K562 (cell line): ENCODE data around the gene SCAMP5. TPM values are rescaled to one million over a fixed set of nuclear protein-coding genes. Genes with fewer than 3 reads are reported as not detected.
A peak's percentile ranks its signal among the peaks of the same experiment; 100 is the strongest.

ENCODE experiments used
- FUS ChIP-seq: fragments of 200-400 bp; formaldehyde crosslinking; optimal IDR thresholded peaks from 2 replicates; pipeline ENCODE3; 2017; ENCODE audit warnings: low read depth, low read length
- HIVEP1 ChIP-seq: fragments of 250-450 bp; sonication (Bioruptor Pico); IDR thresholded peaks from 2 replicates; pipeline ENCODE4 v1.4.0; 2020; ENCODE audit warnings: mild to moderate bottlenecking
- HMGN3 ChIP-seq: IDR thresholded peaks from 2 replicates; pipeline ENCODE4 v1.6.1; 2011; ENCODE audit warnings: borderline replicate concordance, low read depth, mild to moderate bottlenecking, mixed read lengths, low read length; ENCODE audit not compliant: insufficient read length; ENCODE audit errors: extremely low read depth
- KDM4B ChIP-seq, 2 experiments: fragments of 450-650 bp in 1 of 2; sonication (generic) in 1 of 2; IDR thresholded peaks; 2 replicates each; pipeline ENCODE4 v1.6.1; 2016 to 2017; ENCODE audit warnings: borderline replicate concordance in 2 of 2, antibody characterized with exemption in 1 of 2, low read depth in 1 of 2, mild to moderate bottlenecking in 1 of 2
- KLF13 ChIP-seq: fragments of 450-650 bp; IDR thresholded peaks from 2 replicates; pipeline ENCODE4 v1.6.1; 2016; ENCODE audit warnings: missing genetic modification characterization, low read depth, mild to moderate bottlenecking, missing compliant biosample characterization, moderate library complexity, borderline replicate concordance
- MIER1 ChIP-seq: fragments of 450-650 bp; IDR thresholded peaks from 2 replicates; pipeline ENCODE4 v1.6.1; 2016; ENCODE audit warnings: antibody characterized with exemption, mild to moderate bottlenecking, low read depth
- MYBL2 ChIP-seq, 2 experiments: fragments of 450-650 bp in 1 of 2; sonication (generic) in 1 of 2; formaldehyde crosslinking in 1 of 2; IDR thresholded peaks; 2 replicates each; pipeline versions ENCODE4 v1.6.1 to v1.8.1; 2017 to 2022; ENCODE audit warnings: borderline replicate concordance in 1 of 2, inconsistent platforms in 1 of 2, low read depth in 1 of 2, mild to moderate bottlenecking in 1 of 2, missing genetic modification reagents in 1 of 2, moderate library complexity in 1 of 2
- POLR2G ChIP-seq: fragments of 200-400 bp; formaldehyde crosslinking; IDR thresholded peaks from 2 replicates; pipeline ENCODE4 v1.6.1; 2017; ENCODE audit warnings: low read depth, mild to moderate bottlenecking, antibody characterized with exemption, low read length, moderate library complexity
- POLR2H ChIP-seq: IDR thresholded peaks from 2 replicates; pipeline ENCODE4 v1.6.1; 2016; ENCODE audit warnings: missing genetic modification characterization, low read depth, mild to moderate bottlenecking, control low read depth, missing compliant biosample characterization, moderate library complexity
- PTRF ChIP-seq: fragments of 450-650 bp; IDR thresholded peaks from 2 replicates; pipeline ENCODE4 v1.6.1; 2016; ENCODE audit warnings: mild to moderate bottlenecking, missing genetic modification characterization, missing compliant biosample characterization
- SAFB ChIP-seq: fragments of 200-400 bp; formaldehyde crosslinking; IDR thresholded peaks from 2 replicates; pipeline ENCODE4 v1.6.1; 2017; ENCODE audit warnings: low read depth, low read length, borderline replicate concordance
- ZFP36 ChIP-seq: fragments of 150-350 bp; IDR thresholded peaks from 2 replicates; pipeline ENCODE4 v1.6.1; 2018; ENCODE audit warnings: low read length, low read depth; ENCODE audit not compliant: partially characterized antibody
- ZNF347 ChIP-seq: fragments of 450-650 bp; formaldehyde crosslinking; IDR thresholded peaks from 2 replicates; pipeline ENCODE4 v1.4.0; 2020; ENCODE audit warnings: low read depth, mild to moderate bottlenecking, moderate library complexity
- ZNF445 ChIP-seq: fragments of 250-450 bp; sonication (Bioruptor Pico); IDR thresholded peaks from 2 replicates; pipeline ENCODE4 v1.4.0; 2020; ENCODE audit warnings: low read depth, mild to moderate bottlenecking, moderate library complexity
- ZNF668 ChIP-seq: fragments of 250-450 bp; sonication (Bioruptor Pico); IDR thresholded peaks from 2 replicates; pipeline ENCODE4 v1.8.0; 2022; ENCODE audit warnings: mild to moderate bottlenecking, inconsistent platforms
- ZNF764 ChIP-seq: fragments of 250-450 bp; sonication (Bioruptor Pico); IDR thresholded peaks from 2 replicates; pipeline ENCODE4 v1.4.0; 2020; ENCODE audit warnings: low read depth, mild to moderate bottlenecking, moderate library complexity
- polyA plus RNA-seq, 8 experiments: library from polyadenylated mRNA; depleted of rRNA in 4 of 8; stranded (reverse) in 5 of 8; unstranded in 3 of 8; fragments of >200 nt; fragmentation: Nextera tagmentation in 2 of 8; fragmentation: Illumina TruSeq in 1 of 8; extraction: Ambion mirVana in 2 of 8; extraction: Trizol in 1 of 8; gene quantifications; 2 replicates each; pipeline versions ENCODE4 v1.2.1 to v1.2.3, GENCODE V29; 2011 to 2014; ENCODE audit warnings: inconsistent platforms in 1 of 8, missing spikeins in 1 of 8
- total RNA-seq, 7 experiments: library from RNA; depleted of rRNA in 6 of 7; stranded (reverse); fragments of >200 nt in 6 of 7; fragmentation: Illumina TruSeq in 2 of 7; extraction: Trizol in 2 of 7; gene quantifications; 2 replicates each; pipeline versions ENCODE4 v1.2.1 to v1.2.3, GENCODE V29; 2011 to 2021; ENCODE audit warnings: low replicate concordance in 1 of 7
- TF ChIP-seq, protein P1 (sequence below): fragments of 450-650 bp; IDR thresholded peaks from 2 replicates; pipeline ENCODE4 v1.6.1; 2016; ENCODE audit warnings: mild to moderate bottlenecking
- TF ChIP-seq, protein P2 (sequence below): sonication (generic); formaldehyde crosslinking; IDR thresholded peaks from 2 replicates; pipeline ENCODE4 v1.8.0; 2022; ENCODE audit warnings: mild to moderate bottlenecking, missing genetic modification reagents
- TF ChIP-seq, protein P3 (sequence below): sonication (generic); formaldehyde crosslinking; IDR thresholded peaks from 2 replicates; pipeline ENCODE4 v1.9.0; 2022; ENCODE audit warnings: mild to moderate bottlenecking, missing genetic modification reagents
- TF ChIP-seq, protein P4 (sequence below): fragments of 250-450 bp; sonication (Bioruptor Pico); IDR thresholded peaks from 2 replicates; pipeline ENCODE4 v1.8.0; 2022; ENCODE audit warnings: moderate library complexity, mild to moderate bottlenecking, inconsistent platforms
- TF ChIP-seq, protein P5 (sequence below): IDR thresholded peaks from 2 replicates; pipeline ENCODE4 v1.6.1; 2011; ENCODE audit not compliant: insufficient read length; ENCODE audit errors: extremely low read depth

Gene SCAMP5
- total and polyA plus RNA-seq, 9 of the 15 experiments (the other 6 are each of a cell fraction or from before 2014, with no cell fraction given), result 0.09 to 0.29 (median 0.19) TPM; not detected in 5

DNA sequence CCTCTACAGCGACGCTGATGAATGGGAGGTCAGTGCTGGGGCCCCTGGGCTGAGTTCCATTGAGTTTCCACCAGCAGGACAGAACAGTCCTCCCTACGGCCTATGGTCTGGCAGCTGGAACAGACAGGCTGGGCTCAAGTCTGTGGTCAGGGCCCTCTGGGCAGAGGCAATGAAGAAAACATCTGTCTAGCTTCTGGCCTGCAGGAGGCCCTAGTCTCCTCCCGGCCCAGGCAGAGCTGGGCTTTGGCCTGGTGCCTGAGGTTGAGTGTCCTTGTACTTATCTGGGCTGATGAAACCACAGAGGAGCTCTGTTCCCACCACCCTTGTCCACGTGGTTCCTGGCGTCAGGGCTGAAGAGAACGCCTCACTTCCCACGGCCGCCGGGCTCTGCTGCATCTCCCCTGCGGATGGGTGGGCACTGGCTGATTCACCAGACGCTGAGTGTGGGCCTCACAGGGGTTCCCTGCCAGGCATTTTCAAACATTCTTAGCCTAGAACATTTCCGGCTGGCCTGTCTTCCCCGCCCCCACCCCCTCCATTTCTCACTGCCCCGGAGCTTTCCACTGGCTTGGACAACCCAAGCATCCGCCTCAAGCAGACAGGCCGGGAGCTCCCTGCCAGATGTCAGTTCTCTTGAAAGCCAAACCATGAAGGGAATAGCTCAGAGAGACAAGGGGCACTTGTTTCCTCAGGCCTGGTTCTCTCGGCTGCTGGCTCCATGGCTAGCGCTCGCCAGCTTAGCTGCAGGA lies 48.3 kb downstream of the SCAMP5 start (continued):
- TF ChIP-seq, protein P1, sequence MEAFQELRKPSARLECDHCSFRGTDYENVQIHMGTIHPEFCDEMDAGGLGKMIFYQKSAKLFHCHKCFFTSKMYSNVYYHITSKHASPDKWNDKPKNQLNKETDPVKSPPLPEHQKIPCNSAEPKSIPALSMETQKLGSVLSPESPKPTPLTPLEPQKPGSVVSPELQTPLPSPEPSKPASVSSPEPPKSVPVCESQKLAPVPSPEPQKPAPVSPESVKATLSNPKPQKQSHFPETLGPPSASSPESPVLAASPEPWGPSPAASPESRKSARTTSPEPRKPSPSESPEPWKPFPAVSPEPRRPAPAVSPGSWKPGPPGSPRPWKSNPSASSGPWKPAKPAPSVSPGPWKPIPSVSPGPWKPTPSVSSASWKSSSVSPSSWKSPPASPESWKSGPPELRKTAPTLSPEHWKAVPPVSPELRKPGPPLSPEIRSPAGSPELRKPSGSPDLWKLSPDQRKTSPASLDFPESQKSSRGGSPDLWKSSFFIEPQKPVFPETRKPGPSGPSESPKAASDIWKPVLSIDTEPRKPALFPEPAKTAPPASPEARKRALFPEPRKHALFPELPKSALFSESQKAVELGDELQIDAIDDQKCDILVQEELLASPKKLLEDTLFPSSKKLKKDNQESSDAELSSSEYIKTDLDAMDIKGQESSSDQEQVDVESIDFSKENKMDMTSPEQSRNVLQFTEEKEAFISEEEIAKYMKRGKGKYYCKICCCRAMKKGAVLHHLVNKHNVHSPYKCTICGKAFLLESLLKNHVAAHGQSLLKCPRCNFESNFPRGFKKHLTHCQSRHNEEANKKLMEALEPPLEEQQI, result no peak
- TF ChIP-seq MIER1, result no peak
- TF ChIP-seq SAFB, result no peak
- TF ChIP-seq HMGN3, result peak; percentile 53
- TF ChIP-seq ZNF347 (CRISPR knock-in tag), result no peak
- no peak for TF ChIP-seq HIVEP1 (CRISPR knock-in tag)
- TF ChIP-seq KLF13 (tag), result no peak; the same call in 1 of the 2 replicates
- peak; percentile 4; the same call in 1 of the 2 replicates for TF ChIP-seq PTRF
- TF ChIP-seq, protein P2, sequence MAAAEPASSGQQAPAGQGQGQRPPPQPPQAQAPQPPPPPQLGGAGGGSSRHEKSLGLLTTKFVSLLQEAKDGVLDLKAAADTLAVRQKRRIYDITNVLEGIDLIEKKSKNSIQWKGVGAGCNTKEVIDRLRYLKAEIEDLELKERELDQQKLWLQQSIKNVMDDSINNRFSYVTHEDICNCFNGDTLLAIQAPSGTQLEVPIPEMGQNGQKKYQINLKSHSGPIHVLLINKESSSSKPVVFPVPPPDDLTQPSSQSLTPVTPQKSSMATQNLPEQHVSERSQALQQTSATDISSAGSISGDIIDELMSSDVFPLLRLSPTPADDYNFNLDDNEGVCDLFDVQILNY (CRISPR knock-in tag), result no peak; the same call in 1 of the 2 replicates
- TF ChIP-seq, protein P3, sequence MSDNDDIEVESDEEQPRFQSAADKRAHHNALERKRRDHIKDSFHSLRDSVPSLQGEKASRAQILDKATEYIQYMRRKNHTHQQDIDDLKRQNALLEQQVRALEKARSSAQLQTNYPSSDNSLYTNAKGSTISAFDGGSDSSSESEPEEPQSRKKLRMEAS (CRISPR knock-in tag), result peak; percentile 93
- TF ChIP-seq ZNF668 (CRISPR knock-in tag), result peak; percentile 48; the same call in 1 of the 2 replicates
- no peak for TF ChIP-seq MYBL2 (IDR thresholded peaks at IDR 0.05; ENCODE audit: low read depth)
- TF ChIP-seq MYBL2 (CRISPR knock-in tag; IDR thresholded peaks at IDR 0.05; ENCODE audit: borderline replicate concordance), result no peak
- TF ChIP-seq ZFP36, result peak; percentile 54
- TF ChIP-seq POLR2G, result peak; percentile 78
- no peak for TF ChIP-seq POLR2H (tag)
- TF ChIP-seq, protein P4, sequence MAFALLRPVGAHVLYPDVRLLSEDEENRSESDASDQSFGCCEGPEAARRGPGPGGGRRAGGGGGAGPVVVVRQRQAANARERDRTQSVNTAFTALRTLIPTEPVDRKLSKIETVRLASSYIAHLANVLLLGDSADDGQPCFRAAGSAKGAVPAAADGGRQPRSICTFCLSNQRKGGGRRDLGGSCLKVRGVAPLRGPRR (CRISPR knock-in tag), result no peak
- no peak for TF ChIP-seq ZNF764 (CRISPR knock-in tag)
- TF ChIP-seq, protein P5, sequence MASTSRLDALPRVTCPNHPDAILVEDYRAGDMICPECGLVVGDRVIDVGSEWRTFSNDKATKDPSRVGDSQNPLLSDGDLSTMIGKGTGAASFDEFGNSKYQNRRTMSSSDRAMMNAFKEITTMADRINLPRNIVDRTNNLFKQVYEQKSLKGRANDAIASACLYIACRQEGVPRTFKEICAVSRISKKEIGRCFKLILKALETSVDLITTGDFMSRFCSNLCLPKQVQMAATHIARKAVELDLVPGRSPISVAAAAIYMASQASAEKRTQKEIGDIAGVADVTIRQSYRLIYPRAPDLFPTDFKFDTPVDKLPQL, result no peak
- no peak for TF ChIP-seq FUS
- no peak; a peak in 1 of 4 replicates for TF ChIP-seq KDM4B (IDR thresholded peaks at IDR 0.05; ENCODE audit: borderline replicate concordance in 2 of 2, low read depth in 1 of 2)
- no peak for TF ChIP-seq ZNF445 (CRISPR knock-in tag)
